MM.1S (cell line): ENCODE results near the gene PSD2.

ENCODE experiments used
- CTCF ChIP-seq: fragments of 300-600 bp; sonication (generic); IDR thresholded peaks from 2 replicates; pipeline ENCODE4 v1.5.1; 2016; ENCODE audit warnings: antibody characterized with exemption, low read length, mixed read lengths
- EZH2 ChIP-seq: fragments of 300-600 bp; sonication (generic); optimal IDR thresholded peaks from 2 replicates; pipeline ENCODE3; 2017; ENCODE audit warnings: low read depth, mild to moderate bottlenecking, antibody characterized with exemption, low read length, mixed read lengths
- EZH2phosphoT487 ChIP-seq: fragments of 300-600 bp; sonication (generic); IDR thresholded peaks from 2 replicates; pipeline ENCODE4 v1.6.1; 2018; ENCODE audit warnings: antibody characterized with exemption, low read length

- TF ChIP-seq CTCF, result no peak
- TF ChIP-seq EZH2, result no peak
- no peak for TF ChIP-seq EZH2phosphoT487
These were observed 40.0 kb downstream of the PSD2 start for GRCh38 chr5:139835656-139836055.
